Measurements from ENCODE around the gene BCAS3.

- TF ChIP-seq, protein P1, sequence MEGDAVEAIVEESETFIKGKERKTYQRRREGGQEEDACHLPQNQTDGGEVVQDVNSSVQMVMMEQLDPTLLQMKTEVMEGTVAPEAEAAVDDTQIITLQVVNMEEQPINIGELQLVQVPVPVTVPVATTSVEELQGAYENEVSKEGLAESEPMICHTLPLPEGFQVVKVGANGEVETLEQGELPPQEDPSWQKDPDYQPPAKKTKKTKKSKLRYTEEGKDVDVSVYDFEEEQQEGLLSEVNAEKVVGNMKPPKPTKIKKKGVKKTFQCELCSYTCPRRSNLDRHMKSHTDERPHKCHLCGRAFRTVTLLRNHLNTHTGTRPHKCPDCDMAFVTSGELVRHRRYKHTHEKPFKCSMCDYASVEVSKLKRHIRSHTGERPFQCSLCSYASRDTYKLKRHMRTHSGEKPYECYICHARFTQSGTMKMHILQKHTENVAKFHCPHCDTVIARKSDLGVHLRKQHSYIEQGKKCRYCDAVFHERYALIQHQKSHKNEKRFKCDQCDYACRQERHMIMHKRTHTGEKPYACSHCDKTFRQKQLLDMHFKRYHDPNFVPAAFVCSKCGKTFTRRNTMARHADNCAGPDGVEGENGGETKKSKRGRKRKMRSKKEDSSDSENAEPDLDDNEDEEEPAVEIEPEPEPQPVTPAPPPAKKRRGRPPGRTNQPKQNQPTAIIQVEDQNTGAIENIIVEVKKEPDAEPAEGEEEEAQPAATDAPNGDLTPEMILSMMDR (IDR thresholded peaks at IDR 0.05): no peak
- no peak for TF ChIP-seq EZH2 (IDR thresholded peaks at IDR 0.05; ENCODE audit: borderline replicate concordance, insufficient read depth, low read depth, low read length, poor library complexity, severe bottlenecking)
Measured at GRCh38 chr17:60743799-60744198, 66.1 kb downstream of the BCAS3 start.
